Measurements from ENCODE around the gene PAPLN.

The PAPLN gene

DNA sequence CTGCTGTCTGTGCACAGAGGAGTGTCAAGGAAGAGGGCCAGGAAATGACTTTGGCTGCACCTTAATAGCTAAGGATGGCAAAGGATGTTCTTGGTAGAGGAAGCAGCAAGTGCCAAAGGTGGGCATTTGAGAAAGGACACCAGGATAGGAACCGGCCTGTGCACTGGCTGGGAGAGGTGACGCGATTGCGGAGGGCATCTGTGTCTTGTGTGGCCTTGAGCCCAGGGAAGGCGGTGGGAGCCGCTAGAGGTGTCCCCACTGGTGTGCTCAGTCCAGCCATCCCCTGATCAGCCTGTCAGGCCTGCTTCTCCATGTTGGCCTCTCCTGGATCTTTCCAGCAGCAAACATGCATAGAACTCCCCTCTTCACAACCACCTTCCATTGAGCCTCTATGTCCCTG lies 30.2 kb downstream of the PAPLN start:
- Histone ChIP-seq H4K20me1 (ENCODE audit: insufficient read depth, low read length) (no peaks in the 10 kb centered on the region), H3K27ac (ENCODE audit: low read length) (no peak overlapping the region), H3K9ac (ENCODE audit: low read length) (no peak overlapping the region), H3K79me2 (ENCODE audit: low read length) (no peaks in the 10 kb centered on the region), H3K4me1 (ENCODE audit: low read length) (no peaks in the 10 kb centered on the region), H3K9me3 (ENCODE audit: insufficient read depth, low read length) (no peaks in the 10 kb centered on the region), H3K4me3 (ENCODE audit: low read length) (no peak overlapping the region), H3K4me2 (ENCODE audit: low read length) (no peak overlapping the region), H2AFZ (ENCODE audit: low read depth, low read length) (no peak overlapping the region), H3K36me3 (replicated peaks; ENCODE audit: low read depth, low read length) (no peaks in the 10 kb centered on the region), H3K27me3 (ENCODE audit: low read depth, low read length) (no peaks in the 10 kb centered on the region)
- no peak for TF ChIP-seq EZH2phosphoT487 (IDR thresholded peaks at IDR 0.05; ENCODE audit: low read depth)
- TF ChIP-seq, protein P1, sequence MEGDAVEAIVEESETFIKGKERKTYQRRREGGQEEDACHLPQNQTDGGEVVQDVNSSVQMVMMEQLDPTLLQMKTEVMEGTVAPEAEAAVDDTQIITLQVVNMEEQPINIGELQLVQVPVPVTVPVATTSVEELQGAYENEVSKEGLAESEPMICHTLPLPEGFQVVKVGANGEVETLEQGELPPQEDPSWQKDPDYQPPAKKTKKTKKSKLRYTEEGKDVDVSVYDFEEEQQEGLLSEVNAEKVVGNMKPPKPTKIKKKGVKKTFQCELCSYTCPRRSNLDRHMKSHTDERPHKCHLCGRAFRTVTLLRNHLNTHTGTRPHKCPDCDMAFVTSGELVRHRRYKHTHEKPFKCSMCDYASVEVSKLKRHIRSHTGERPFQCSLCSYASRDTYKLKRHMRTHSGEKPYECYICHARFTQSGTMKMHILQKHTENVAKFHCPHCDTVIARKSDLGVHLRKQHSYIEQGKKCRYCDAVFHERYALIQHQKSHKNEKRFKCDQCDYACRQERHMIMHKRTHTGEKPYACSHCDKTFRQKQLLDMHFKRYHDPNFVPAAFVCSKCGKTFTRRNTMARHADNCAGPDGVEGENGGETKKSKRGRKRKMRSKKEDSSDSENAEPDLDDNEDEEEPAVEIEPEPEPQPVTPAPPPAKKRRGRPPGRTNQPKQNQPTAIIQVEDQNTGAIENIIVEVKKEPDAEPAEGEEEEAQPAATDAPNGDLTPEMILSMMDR (IDR thresholded peaks at IDR 0.05; ENCODE audit: low read depth, low read length): no peak

DNA sequence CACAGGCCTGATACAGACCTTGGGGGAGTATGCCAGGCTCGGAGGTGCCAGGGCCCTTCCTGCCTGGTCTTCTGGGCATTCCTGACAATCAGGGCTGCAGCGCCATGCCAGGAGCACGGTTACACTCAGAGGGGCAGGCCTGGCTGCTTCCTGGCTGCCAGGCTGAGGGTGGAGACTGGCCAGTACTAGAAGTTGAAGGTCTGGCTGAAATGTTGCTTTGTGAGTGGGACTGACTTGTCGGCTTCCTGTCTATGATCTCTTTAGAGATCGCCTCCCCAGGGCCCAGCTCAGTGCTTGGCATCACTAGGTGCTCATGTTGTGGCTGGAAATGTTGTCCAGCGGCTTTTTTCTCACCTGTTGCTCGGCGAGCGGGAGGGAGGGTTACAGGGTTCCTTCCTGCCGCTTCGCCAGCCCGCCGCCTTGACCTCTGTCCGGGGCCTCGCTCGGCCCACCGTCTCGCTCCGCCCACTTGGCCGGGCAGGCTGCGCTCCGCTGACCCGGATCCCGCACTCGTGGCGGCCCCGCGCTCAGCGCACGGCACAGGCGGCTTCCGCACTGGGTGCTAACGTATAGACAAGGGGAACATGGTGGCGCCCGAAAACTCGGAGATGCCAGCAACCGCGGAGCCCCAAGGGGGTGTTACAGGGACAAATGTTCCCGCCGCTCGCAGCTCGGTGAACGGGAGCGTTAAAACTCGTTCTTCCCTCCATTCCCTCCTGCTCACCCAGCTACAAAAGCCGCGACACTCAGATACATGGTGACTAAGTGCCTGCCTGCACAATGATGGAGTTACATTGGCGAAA lies 32.6 kb downstream of the PAPLN start:
- Histone ChIP-seq H3K27me3 (ENCODE audit: low read depth, low read length) (no peaks in the 10 kb centered on the region), H3K9ac (ENCODE audit: low read length) (peak overlapping the region; percentile 27; the same call in 1 of the 2 replicates), H4K20me1 (ENCODE audit: insufficient read depth, low read length) (no peaks in the 10 kb centered on the region), H3K4me2 (ENCODE audit: low read length) (peak overlapping the region; percentile 62), H3K9me3 (ENCODE audit: insufficient read depth, low read length) (no peaks in the 10 kb centered on the region), H3K4me1 (ENCODE audit: low read length) (no peaks in the 10 kb centered on the region), H3K79me2 (ENCODE audit: low read length) (no peaks in the 10 kb centered on the region), H3K36me3 (replicated peaks; ENCODE audit: low read depth, low read length) (peaks cover 7% of the 10 kb centered on the region), H3K4me3 (ENCODE audit: low read length) (peak overlapping the region; percentile 64), H3K27ac (ENCODE audit: low read length) (no peak overlapping the region), H2AFZ (ENCODE audit: low read depth, low read length) (0 out of 2 replicates have a peak overlapping the region, but pooled peaks have one; percentile 15)
- TF ChIP-seq, protein P1 (IDR thresholded peaks at IDR 0.05; ENCODE audit: low read depth, low read length): no peak
- no peak for TF ChIP-seq EZH2phosphoT487 (IDR thresholded peaks at IDR 0.05; ENCODE audit: low read depth)

DNA sequence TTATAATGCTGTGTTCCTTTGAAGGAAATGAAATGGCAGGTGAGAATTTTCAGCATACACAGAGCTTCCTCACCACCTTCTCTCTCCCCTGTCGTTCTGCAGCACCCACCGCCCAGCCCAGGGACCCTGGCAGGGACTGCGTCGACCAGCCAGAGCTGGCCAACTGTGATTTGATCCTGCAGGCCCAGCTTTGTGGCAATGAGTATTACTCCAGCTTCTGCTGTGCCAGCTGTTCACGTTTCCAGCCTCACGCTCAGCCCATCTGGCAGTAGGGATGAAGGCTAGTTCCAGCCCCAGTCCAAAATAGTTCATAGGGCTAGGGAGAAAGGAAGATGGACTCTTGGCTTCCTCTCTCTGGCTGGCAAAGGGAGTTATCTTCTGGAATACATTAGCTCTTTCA lies 35.1 kb downstream of the PAPLN start:
- H3K27ac ChIP-seq (ENCODE audit: low read length): no peak overlapping the region
- no peak overlapping the region for H3K4me3 ChIP-seq (ENCODE audit: low read length)
- H3K9ac ChIP-seq (ENCODE audit: low read length): no peak overlapping the region
- H3K9me3 ChIP-seq (ENCODE audit: insufficient read depth, low read length): no peaks in the 10 kb centered on the region
- H3K36me3 ChIP-seq (replicated peaks; ENCODE audit: low read depth, low read length): peaks cover 18% of the 10 kb centered on the region
- TF ChIP-seq EZH2phosphoT487 (IDR thresholded peaks at IDR 0.05; ENCODE audit: low read depth): no peak
- TF ChIP-seq, protein P1 (IDR thresholded peaks at IDR 0.05; ENCODE audit: low read depth, low read length): no peak
- H3K4me2 ChIP-seq (ENCODE audit: low read length): no peak overlapping the region
- H2AFZ ChIP-seq (ENCODE audit: low read depth, low read length): no peak overlapping the region
- no peaks in the 10 kb centered on the region for H3K79me2 ChIP-seq (ENCODE audit: low read length)
- H4K20me1 ChIP-seq (ENCODE audit: insufficient read depth, low read length): no peaks in the 10 kb centered on the region; the same call in 1 of the 2 replicates
- no peaks in the 10 kb centered on the region for H3K27me3 ChIP-seq (ENCODE audit: low read depth, low read length)
- H3K4me1 ChIP-seq (ENCODE audit: low read length): no peaks in the 10 kb centered on the region

DNA sequence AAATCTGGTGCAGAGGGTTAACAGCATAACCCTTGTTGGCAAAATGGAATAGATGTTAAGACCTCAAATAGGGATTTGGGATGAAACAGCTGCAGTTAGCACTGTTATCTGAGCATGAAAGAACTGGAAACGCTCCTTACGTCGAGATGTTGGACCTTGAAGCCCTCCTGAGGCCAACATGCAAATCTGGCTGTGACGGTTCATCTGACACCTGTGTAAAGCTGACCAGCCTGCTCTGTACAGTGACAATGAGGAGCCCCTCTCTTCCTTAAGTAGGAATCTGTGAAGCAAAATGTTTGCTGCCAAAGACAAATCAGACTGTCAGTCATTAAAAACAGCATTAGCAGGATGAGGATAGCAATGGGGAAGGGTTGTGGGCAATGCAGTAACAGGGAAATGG lies 36.5 kb downstream of the PAPLN start:
- no peak overlapping the region for H3K27ac ChIP-seq (ENCODE audit: low read length)
- H2AFZ ChIP-seq (ENCODE audit: low read depth, low read length): no peak overlapping the region
- TF ChIP-seq, protein P1 (IDR thresholded peaks at IDR 0.05; ENCODE audit: low read depth, low read length): no peak
- TF ChIP-seq EZH2phosphoT487 (IDR thresholded peaks at IDR 0.05; ENCODE audit: low read depth): no peak
- peaks cover 18% of the 10 kb centered on the region for H3K36me3 ChIP-seq (replicated peaks; ENCODE audit: low read depth, low read length)
- no peaks in the 10 kb centered on the region for H3K27me3 ChIP-seq (ENCODE audit: low read depth, low read length)
- no peak overlapping the region for H3K9ac ChIP-seq (ENCODE audit: low read length)
- H3K79me2 ChIP-seq (ENCODE audit: low read length): no peaks in the 10 kb centered on the region
- no peak overlapping the region for H3K4me2 ChIP-seq (ENCODE audit: low read length)
- H3K9me3 ChIP-seq (ENCODE audit: insufficient read depth, low read length): no peaks in the 10 kb centered on the region
- no peaks in the 10 kb centered on the region; the same call in 1 of the 2 replicates for H4K20me1 ChIP-seq (ENCODE audit: insufficient read depth, low read length)
- no peaks in the 10 kb centered on the region for H3K4me1 ChIP-seq (ENCODE audit: low read length)
- H3K4me3 ChIP-seq (ENCODE audit: low read length): no peak overlapping the region
